CD14-positive monocyte (primary cell): Measurements from ENCODE around the gene NLGN1. TPM values are rescaled to one million over a fixed set of nuclear protein-coding genes. Genes with fewer than 3 reads are reported as not detected.
A peak's percentile ranks its signal among the peaks of the same experiment; 100 is the strongest.
"Not testable (repeated sequence)": the region's sequence is repeated elsewhere in the genome, so short reads cannot be mapped to it uniquely, and the experiment has no call there.

ENCODE experiments used
- DNase-seq, 3 donors: peaks; one replicate each; pipeline ENCODE4 v3.0.0-alpha.2; 2011 to 2022
- H2AFZ ChIP-seq: 2 replicates; pipeline ENCODE4 v1.6.0; 2012; ENCODE audit warnings: mild to moderate bottlenecking, low read depth, low read length, inconsistent platforms; ENCODE audit not compliant: insufficient read depth, poor library complexity, severe bottlenecking
- H3K27ac ChIP-seq, 2 donors: 1 replicate in 1 of 2; 2 replicates in 1 of 2; pipeline ENCODE4 v1.5.1; 2012 to 2013; ENCODE audit warnings: low read length in 2 of 2, control low read depth in 1 of 2, inconsistent platforms in 1 of 2, low read depth in 1 of 2, mild to moderate bottlenecking in 1 of 2
- H3K27me3 ChIP-seq, 2 donors: one replicate each; pipeline versions ENCODE4 v1.6.0 to v1.6.1; 2011 to 2013; ENCODE audit warnings: low read length in 2 of 2; ENCODE audit not compliant: control insufficient read depth in 2 of 2, insufficient read depth in 2 of 2
- H3K36me3 ChIP-seq, 2 donors: replicated peaks in 1 of 2; 1 replicate in 1 of 2; 2 replicates in 1 of 2; pipeline versions ENCODE4 v1.5.1 to v1.6.1; 2012 to 2013; ENCODE audit warnings: low read length in 2 of 2, control low read depth in 1 of 2, inconsistent platforms in 1 of 2, mild to moderate bottlenecking in 1 of 2; ENCODE audit not compliant: insufficient read depth in 2 of 2, control insufficient read depth in 1 of 2
- H3K4me1 ChIP-seq, 2 donors: 1 replicate in 1 of 2; 2 replicates in 1 of 2; pipeline versions ENCODE4 v1.5.1 to v1.6.1; 2012 to 2013; ENCODE audit warnings: low read length in 2 of 2, control low read depth in 1 of 2, inconsistent platforms in 1 of 2, mild to moderate bottlenecking in 1 of 2, moderate library complexity in 1 of 2; ENCODE audit not compliant: insufficient read depth in 2 of 2, control insufficient read depth in 1 of 2
- H3K4me2 ChIP-seq: replicated peaks from 2 replicates; pipeline ENCODE3; 2012; ENCODE audit warnings: low read length, moderate library complexity, mild to moderate bottlenecking; ENCODE audit not compliant: poor library complexity, severe bottlenecking; ENCODE audit errors: extremely low read depth
- H3K4me3 ChIP-seq, 3 experiments: fragments of 200-600 bp in 1 of 3; sonication (generic) in 1 of 3; replicated peaks in 1 of 3; 1 replicate in 2 of 3; 2 replicates in 1 of 3; pipeline ENCODE4 v1.5.1; 2011 to 2013; ENCODE audit warnings: low read length in 3 of 3, mild to moderate bottlenecking in 3 of 3, control low read depth in 2 of 3, low read depth in 2 of 3, inconsistent platforms in 1 of 3, moderate library complexity in 1 of 3
- H3K79me2 ChIP-seq: 2 replicates; pipeline ENCODE4 v1.6.0; 2012; ENCODE audit warnings: mild to moderate bottlenecking, control low read depth, inconsistent platforms, low read length, moderate library complexity; ENCODE audit not compliant: insufficient read depth
- H3K9ac ChIP-seq: 2 replicates; pipeline ENCODE4 v1.6.0; 2017; ENCODE audit warnings: low read length, mild to moderate bottlenecking; ENCODE audit not compliant: insufficient read depth, poor library complexity, severe bottlenecking
- H3K9me3 ChIP-seq, 2 donors: replicated peaks in 1 of 2; 1 replicate in 1 of 2; 2 replicates in 1 of 2; pipeline versions ENCODE4 v1.5.1 to v1.6.1; 2012 to 2013; ENCODE audit warnings: low read length in 2 of 2, control low read depth in 1 of 2; ENCODE audit not compliant: control insufficient read depth in 1 of 2, insufficient read depth in 1 of 2
- H4K20me1 ChIP-seq: 2 replicates; pipeline ENCODE4 v1.6.0; 2012; ENCODE audit warnings: mild to moderate bottlenecking, low read length, control low read depth, moderate library complexity; ENCODE audit not compliant: insufficient read depth
- H3K27ac Mint-ChIP-seq, 7 donors: one replicate each; pipeline ENCODE4 v1.8.0; 2020; ENCODE audit warnings: mild to moderate bottlenecking in 7 of 7, mixed read lengths in 7 of 7, moderate library complexity in 6 of 7, inconsistent platforms in 2 of 7
- H3K27me3 Mint-ChIP-seq, 3 donors: one replicate each; pipeline ENCODE4 v1.8.0; 2021 to 2022; ENCODE audit warnings: low read depth in 3 of 3, mild to moderate bottlenecking in 3 of 3, mixed read lengths in 3 of 3, moderate library complexity in 3 of 3, inconsistent platforms in 1 of 3
- H3K36me3 Mint-ChIP-seq, 2 donors: one replicate each; pipeline ENCODE4 v1.8.0; 2020; ENCODE audit warnings: mixed read lengths in 2 of 2, inconsistent platforms in 1 of 2, mild to moderate bottlenecking in 1 of 2
- H3K4me1 Mint-ChIP-seq: one replicate; pipeline ENCODE4 v1.8.0; 2020; ENCODE audit warnings: mild to moderate bottlenecking, mixed read lengths
- H3K4me3 Mint-ChIP-seq, 2 donors: one replicate each; pipeline ENCODE4 v1.8.0; 2020; ENCODE audit warnings: mild to moderate bottlenecking in 2 of 2, mixed read lengths in 2 of 2, moderate library complexity in 1 of 2
- H3K9me3 Mint-ChIP-seq, 7 donors: one replicate each; pipeline ENCODE4 v1.8.0; 2020 to 2022; ENCODE audit warnings: mixed read lengths in 7 of 7, mild to moderate bottlenecking in 6 of 7, moderate library complexity in 6 of 7, inconsistent platforms in 2 of 7
- CTCF ChIP-seq: fragments of 200-600 bp; IDR thresholded peaks from one replicate; pipeline ENCODE4 v1.8.0; 2022; ENCODE audit warnings: antibody characterized with exemption, mild to moderate bottlenecking
- WGBS: methylation state at CpG from one replicate; pipeline ENCODE4 v1.1.5; 2013; ENCODE audit warnings: missing lambda C conversion rate; ENCODE audit not compliant: insufficient coverage; 5-methylcytosine and 5-hydroxymethylcytosine counted together
- intact Hi-C, 2 donors: fragments of 100-400 bp; cut with micrococcal nuclease; formaldehyde crosslinking; loops; one replicate each; pipeline versions ENCODE4 v1.15.0 to v1.15.1; 2023
- polyA plus RNA-seq, 3 donors: library from polyadenylated mRNA; depleted of rRNA in 1 of 3; unstranded in 2 of 3; stranded (reverse) in 1 of 3; fragments of 300-500 nt in 2 of 3; fragments of >200 nt in 1 of 3; fragmentation: Illumina TruSeq in 2 of 3; gene quantifications; 1 replicate in 2 of 3; 2 replicates in 1 of 3; pipeline ENCODE4 v1.2.3, GENCODE V29; 2012 to 2021

NLGN1 gene
- polyA plus RNA-seq, 3 donors = not detected

- Mint-ChIP-seq H3K36me3 (no peaks in the 10 kb centered on the region), H3K9me3 (peaks cover 1 to 8% (median 7%) of the 10 kb centered on the region in 7 donors), H3K27ac (no peak overlapping the region), H3K4me1 (no peaks in the 10 kb centered on the region), H3K27me3 (peaks cover 0 to 2% (median 0%) of the 10 kb centered on the region in 3 donors), H3K4me3 (no peak overlapping the region)
- no peak overlapping the region for H3K9ac ChIP-seq
- peaks cover 0 to 4% of the 10 kb centered on the region in 2 donors for H3K9me3 ChIP-seq
- no peaks in the 10 kb centered on the region for H3K36me3 ChIP-seq
- TF ChIP-seq CTCF = no peak
- no peaks in the 10 kb centered on the region for H3K79me2 ChIP-seq
- no peaks in the 10 kb centered on the region for H3K27me3 ChIP-seq
- no peaks in the 10 kb centered on the region for H4K20me1 ChIP-seq
- H3K4me1 ChIP-seq = no peaks in the 10 kb centered on the region
- WGBS = no CpG with 5 or more reads among the region's 2 CpGs
- no peak for DNase-seq
- no peak overlapping the region for H3K4me3 ChIP-seq
- intact Hi-C loops = no loop called here
- no peak overlapping the region for H3K27ac ChIP-seq
- no peak overlapping the region for H3K4me2 ChIP-seq
- no peak overlapping the region for H2AFZ ChIP-seq
Observed at GRCh38 chr3:174229916-174230315, 832.4 kb downstream of the NLGN1 start.

- H3K36me3 ChIP-seq, H4K20me1 ChIP-seq, H2AFZ ChIP-seq, H3K4me2 ChIP-seq, H3K9me3 ChIP-seq, H3K4me3 ChIP-seq, H3K9me3 Mint-ChIP-seq, H3K36me3 Mint-ChIP-seq, H3K9ac ChIP-seq, intact Hi-C loops, DNase-seq, H3K27me3 ChIP-seq, H3K4me1 Mint-ChIP-seq, H3K27me3 Mint-ChIP-seq, H3K27ac ChIP-seq, H3K4me3 Mint-ChIP-seq, H3K79me2 ChIP-seq, H3K4me1 ChIP-seq: not testable (repeated sequence)
- 98% methylated on average over 9 of the region's 10 CpGs for WGBS
- H3K27ac Mint-ChIP-seq = peak overlapping the region in 1 of 7 donors; percentile 6
Observed at GRCh38 chr3:174232028-174232657, 834.6 kb downstream of the NLGN1 start.
